NB4 (cell line): ENCODE measurements around the gene CD226.

Experiments used
- DNase-seq: peaks from one replicate; pipeline ENCODE4 v3.0.0; 2010; ENCODE audit warnings: low read depth
- H3K4me3 ChIP-seq: one replicate; pipeline ENCODE4 v1.5.1; 2011; ENCODE audit warnings: mild to moderate bottlenecking, low read depth, low read length, moderate library complexity
- MYC ChIP-seq: IDR thresholded peaks from 2 replicates; pipeline ENCODE4 v1.6.1; 2011; ENCODE audit warnings: low read depth, low read length
- POLR2A ChIP-seq: IDR thresholded peaks from 2 replicates; pipeline ENCODE4 v1.6.1; 2011; ENCODE audit warnings: mild to moderate bottlenecking; ENCODE audit not compliant: insufficient read length; ENCODE audit errors: extremely low read depth
- TF ChIP-seq, protein P1 (sequence below): IDR thresholded peaks from one replicate; pipeline ENCODE4 v1.5.1; 2012; ENCODE audit warnings: low read depth, low read length
- TF ChIP-seq, protein P2 (sequence below): IDR thresholded peaks from 2 replicates; pipeline ENCODE4 v1.6.1; 2011; ENCODE audit warnings: low read depth, low read length

Gene CD226

DNA sequence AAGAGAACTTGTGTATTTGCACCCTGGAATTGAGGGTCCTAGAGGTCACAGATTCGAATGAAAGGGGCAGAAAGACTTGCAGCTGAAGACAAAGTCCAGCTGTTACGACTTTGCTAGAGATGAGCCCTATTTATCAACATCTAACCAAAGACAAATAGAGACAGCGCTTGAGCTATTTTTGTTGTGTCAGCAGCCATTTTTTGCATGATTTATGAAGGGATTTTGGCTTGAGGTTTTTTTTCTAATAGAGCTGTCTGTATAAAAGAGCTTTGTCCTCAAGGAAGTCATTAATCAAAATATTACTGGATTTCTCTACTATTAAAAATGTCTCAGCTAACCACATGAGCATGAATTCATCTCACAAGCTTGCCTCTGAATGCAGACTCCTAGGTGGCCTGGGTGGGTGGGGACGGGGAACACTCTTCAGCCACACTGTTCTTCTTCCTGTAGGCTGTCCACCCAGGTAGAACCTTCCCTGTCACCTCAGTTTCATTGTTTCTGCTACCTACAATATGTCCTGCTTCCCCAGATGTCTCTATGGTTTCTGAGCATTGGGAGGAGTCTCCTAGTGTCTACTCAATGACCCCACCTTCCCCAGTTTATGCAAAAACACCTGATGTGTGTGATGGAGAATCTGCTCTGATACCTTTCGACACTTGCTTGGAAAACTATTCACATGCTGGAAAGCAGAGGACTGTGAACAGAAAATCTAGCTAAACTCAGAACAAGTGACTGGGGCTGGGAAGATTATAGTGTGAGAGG lies 7.2 kb upstream of the CD226 start:
- TF ChIP-seq, protein P1, sequence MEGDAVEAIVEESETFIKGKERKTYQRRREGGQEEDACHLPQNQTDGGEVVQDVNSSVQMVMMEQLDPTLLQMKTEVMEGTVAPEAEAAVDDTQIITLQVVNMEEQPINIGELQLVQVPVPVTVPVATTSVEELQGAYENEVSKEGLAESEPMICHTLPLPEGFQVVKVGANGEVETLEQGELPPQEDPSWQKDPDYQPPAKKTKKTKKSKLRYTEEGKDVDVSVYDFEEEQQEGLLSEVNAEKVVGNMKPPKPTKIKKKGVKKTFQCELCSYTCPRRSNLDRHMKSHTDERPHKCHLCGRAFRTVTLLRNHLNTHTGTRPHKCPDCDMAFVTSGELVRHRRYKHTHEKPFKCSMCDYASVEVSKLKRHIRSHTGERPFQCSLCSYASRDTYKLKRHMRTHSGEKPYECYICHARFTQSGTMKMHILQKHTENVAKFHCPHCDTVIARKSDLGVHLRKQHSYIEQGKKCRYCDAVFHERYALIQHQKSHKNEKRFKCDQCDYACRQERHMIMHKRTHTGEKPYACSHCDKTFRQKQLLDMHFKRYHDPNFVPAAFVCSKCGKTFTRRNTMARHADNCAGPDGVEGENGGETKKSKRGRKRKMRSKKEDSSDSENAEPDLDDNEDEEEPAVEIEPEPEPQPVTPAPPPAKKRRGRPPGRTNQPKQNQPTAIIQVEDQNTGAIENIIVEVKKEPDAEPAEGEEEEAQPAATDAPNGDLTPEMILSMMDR: no peak
- TF ChIP-seq, protein P2, sequence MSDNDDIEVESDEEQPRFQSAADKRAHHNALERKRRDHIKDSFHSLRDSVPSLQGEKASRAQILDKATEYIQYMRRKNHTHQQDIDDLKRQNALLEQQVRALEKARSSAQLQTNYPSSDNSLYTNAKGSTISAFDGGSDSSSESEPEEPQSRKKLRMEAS: no peak
- TF ChIP-seq MYC (no peak), POLR2A (no peak)
- no peak overlapping the region for H3K4me3 ChIP-seq
- DNase-seq: no peak

DNA sequence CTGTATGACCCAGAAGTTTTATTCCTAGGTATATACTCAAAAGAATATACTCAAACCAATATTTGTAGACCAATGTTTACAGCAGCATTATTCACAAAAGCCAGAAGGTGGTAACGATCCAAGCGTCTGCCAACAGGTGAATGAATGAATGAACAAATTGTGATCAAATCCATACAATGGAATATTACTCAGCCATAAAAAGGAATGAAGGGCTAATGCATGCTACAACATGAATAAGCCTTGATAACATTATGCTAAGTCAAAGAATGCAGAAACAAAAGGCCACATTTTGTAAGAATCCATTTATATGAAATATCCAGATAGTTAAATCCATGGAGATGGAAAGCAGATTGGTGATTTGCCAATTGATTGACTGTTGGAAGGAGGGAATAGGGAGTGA lies 5.5 kb upstream of the CD226 start:
- DNase-seq: no peak
- TF ChIP-seq, protein P2: no peak
- TF ChIP-seq, protein P1: no peak
- TF ChIP-seq MYC (no peak), POLR2A (no peak)
- no peak overlapping the region for H3K4me3 ChIP-seq

DNA sequence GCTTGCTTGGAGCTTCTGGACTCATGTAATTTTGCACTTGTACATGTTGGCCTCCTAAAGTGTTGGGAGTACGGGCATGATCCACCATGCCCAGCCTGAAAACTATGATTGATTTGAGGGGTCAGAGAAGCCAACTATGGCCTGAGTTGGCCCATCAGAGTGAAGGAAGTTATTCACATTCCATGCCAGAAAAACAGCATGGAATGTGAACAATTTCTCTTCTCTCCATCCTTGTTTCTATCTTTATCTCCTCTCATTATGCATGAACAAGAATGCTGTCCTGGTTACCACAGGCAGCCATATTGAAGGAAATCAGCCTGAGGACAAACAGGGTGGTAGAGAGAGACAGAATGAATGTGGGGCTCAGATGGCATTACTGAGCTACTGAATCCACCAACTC lies 3.5 kb upstream of the CD226 start:
- TF ChIP-seq, protein P2: no peak
- TF ChIP-seq, protein P1: no peak
- no peak for TF ChIP-seq MYC
- no peak overlapping the region for H3K4me3 ChIP-seq
- DNase-seq: no peak

DNA sequence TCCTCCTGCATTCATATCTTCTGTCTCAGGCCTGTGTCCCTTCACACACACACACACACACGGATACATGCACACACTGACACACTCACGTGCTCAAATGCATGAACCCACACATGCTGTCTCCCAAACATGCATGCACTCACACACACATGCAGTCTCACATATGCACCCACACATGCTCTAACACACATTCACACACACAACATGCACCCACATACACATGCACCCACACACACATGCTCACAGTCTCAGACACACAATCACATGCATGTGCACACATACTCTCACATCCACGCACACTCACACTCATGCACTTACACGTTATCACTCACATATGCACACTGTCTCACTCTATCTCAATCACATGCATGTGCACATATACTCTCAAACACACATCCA lies 1.9 kb upstream of the CD226 start:
- TF ChIP-seq, protein P1: no peak
- TF ChIP-seq MYC (no peak), POLR2A (no peak)
- TF ChIP-seq, protein P2: no peak
- DNase-seq: no peak
- H3K4me3 ChIP-seq: no peak overlapping the region

DNA sequence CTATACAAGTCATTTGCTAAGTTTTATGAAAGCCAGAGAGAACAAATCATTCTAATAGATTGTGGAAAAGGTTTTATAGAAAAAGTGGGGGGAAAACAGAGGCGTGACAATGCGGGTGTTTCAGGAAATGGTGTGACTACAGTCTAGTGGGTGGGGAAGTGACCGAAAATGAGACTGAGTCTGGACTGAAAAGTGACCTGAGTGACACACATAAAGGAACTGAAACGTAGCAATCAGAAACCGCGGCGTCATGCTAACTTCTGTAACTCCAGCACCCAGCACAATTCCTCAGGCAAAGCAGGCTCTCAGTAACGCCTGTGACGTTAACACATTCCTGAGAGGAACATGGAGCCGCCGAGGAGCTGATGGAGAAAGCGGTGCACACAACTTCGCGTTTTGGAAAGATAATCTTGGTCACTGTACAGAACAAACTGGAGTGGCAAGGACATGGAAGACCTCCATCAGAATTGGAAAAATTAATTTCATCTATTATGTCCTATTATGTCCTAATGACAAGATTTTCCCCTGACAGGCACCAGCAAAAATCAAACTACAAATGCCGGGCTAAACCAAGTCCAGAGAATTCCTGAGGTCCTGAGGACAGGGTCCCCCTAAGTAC lies 1.4 kb upstream of the CD226 start:
- no peak for TF ChIP-seq MYC
- TF ChIP-seq, protein P2: no peak
- TF ChIP-seq, protein P1: no peak
- no peak for TF ChIP-seq POLR2A
- peak; percentile 24 for DNase-seq
- H3K4me3 ChIP-seq: no peak overlapping the region

DNA sequence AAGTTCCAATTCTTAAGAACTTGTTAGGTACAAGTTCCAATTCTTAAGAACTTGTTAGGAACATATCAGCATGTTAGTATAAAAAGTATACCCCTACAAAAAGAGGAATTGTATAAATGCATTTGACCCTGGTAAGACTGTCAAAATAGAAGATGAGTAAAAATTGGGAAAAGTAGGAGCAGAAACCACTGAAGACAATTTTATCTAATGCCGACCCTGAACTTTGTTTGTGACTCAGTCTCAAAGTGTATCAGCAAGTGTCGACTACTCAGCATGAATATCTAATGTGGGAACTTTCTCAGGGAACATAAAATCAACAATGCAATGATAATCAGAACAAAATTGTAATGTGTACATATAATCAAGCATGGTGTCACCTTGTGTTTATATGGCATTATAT lies 583 bp upstream of the CD226 start:
- H3K4me3 ChIP-seq: no peak overlapping the region
- TF ChIP-seq, protein P2: no peak
- TF ChIP-seq, protein P1: no peak
- TF ChIP-seq POLR2A: no peak
- no peak for TF ChIP-seq MYC
- no peak for DNase-seq
